D721Med (cell line): Measurements from ENCODE around the gene PARL.

Experiments
- DNase-seq: peaks from one replicate; pipeline ENCODE4 v3.0.0; 2011; ENCODE audit warnings: low spot score; ENCODE audit not compliant: insufficient read length
- FAIRE-seq: peaks from 2 replicates; lab custom pipeline; 2011; peaks lifted over from hg19 to GRCh38; lab: Jason Lieb, UNC
- TF ChIP-seq, protein P1 (sequence below): IDR thresholded peaks from 2 replicates; pipeline ENCODE4 v1.5.1; 2012; ENCODE audit warnings: mild to moderate bottlenecking, control low read depth; ENCODE audit not compliant: insufficient read depth; ENCODE audit errors: missing control alignments

PARL gene

DNA sequence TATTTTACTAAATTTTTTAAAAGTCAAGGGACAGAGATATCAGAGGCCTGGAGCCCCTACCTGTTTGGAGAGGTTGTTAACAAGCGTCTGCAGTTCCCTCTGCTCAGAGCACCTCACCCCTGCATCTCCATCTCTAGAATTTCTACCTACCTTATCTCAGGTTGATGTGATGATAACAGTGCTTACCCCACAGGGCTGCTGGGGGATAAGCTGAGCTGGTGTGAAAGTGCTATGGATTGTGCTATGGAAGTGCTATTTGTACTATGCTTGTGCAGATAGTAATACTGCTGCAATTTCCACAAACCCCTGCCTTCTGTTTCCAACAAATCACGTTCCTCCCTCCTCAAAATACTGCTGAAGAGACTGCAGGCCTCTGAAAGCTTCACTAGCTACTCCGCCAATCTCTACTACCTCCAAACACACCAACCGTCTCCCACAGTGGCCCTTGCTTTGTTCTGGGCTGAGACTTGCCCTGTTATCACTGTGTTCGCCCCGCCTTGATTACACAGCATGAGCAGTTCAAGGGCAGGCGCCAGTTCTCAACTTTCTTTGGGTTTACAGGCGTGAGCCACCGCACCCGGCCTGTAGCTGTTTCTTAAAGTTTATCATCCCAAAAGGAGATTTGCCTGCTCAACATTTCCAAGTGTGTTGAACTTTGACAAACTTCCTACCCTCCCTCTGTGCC, 28.4 kb upstream of the PARL start:
- TF ChIP-seq, protein P1, sequence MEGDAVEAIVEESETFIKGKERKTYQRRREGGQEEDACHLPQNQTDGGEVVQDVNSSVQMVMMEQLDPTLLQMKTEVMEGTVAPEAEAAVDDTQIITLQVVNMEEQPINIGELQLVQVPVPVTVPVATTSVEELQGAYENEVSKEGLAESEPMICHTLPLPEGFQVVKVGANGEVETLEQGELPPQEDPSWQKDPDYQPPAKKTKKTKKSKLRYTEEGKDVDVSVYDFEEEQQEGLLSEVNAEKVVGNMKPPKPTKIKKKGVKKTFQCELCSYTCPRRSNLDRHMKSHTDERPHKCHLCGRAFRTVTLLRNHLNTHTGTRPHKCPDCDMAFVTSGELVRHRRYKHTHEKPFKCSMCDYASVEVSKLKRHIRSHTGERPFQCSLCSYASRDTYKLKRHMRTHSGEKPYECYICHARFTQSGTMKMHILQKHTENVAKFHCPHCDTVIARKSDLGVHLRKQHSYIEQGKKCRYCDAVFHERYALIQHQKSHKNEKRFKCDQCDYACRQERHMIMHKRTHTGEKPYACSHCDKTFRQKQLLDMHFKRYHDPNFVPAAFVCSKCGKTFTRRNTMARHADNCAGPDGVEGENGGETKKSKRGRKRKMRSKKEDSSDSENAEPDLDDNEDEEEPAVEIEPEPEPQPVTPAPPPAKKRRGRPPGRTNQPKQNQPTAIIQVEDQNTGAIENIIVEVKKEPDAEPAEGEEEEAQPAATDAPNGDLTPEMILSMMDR, result no peak
- DNase-seq (no peak), FAIRE-seq (no peak)

DNA sequence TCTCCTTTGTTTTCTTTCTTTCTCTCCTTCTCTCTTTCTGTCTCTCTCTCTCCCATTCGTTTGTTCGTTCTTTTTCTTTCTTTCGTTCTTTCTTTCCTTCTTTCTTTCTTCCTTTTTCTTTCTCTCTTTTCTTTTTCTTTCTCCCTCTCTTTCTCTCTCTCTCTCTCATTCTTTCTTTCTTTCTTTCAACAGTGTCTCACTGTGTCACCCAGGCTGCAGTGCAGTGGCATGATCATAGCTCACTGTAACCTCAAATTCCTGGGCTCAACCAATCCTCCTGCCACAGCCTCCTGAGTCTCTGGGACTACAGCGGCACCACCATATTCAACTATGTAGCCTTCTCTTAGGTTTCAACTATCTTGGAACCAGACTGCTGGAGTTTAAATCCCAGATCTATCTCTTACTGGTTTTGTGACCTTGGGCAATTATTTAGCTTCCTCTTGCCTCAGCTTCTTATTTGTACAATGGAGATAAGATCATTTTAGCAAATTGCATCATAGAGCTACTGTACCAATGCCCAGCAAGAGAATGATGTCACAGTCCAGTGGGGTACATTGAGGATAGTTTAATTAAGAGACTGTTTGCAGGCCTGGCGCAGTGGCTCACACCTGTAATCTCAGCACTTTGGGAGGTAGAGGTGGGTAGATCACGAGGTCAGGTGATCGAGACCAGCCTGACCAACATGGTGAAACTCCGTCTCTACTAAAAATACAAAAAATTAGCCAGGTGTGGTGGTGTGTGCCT, 27.3 kb upstream of the PARL start:
- FAIRE-seq (no peak), DNase-seq (no peak)
- TF ChIP-seq, protein P1, result no peak

DNA sequence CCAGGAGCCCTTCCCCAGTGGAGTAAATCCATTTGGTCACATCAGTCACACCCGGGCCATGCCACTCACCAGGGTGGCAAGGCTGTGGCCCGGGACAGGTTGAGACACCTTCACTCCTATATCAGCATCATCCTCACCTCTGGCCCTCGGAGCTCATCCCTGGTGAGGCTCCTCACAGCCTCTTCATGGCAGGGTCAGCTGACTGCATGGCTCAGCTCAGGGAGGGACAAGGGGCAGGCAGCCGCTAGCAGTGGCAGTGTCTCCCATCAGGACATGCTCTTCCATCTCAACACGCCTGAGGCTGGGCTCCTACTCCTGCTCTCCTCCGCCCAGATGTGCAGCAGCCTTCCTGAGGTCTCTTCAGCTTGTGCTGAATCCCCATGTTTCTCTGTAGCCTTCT, 26.4 kb upstream of the PARL start:
- TF ChIP-seq, protein P1, result no peak
- no peak for FAIRE-seq
- DNase-seq, result no peak

DNA sequence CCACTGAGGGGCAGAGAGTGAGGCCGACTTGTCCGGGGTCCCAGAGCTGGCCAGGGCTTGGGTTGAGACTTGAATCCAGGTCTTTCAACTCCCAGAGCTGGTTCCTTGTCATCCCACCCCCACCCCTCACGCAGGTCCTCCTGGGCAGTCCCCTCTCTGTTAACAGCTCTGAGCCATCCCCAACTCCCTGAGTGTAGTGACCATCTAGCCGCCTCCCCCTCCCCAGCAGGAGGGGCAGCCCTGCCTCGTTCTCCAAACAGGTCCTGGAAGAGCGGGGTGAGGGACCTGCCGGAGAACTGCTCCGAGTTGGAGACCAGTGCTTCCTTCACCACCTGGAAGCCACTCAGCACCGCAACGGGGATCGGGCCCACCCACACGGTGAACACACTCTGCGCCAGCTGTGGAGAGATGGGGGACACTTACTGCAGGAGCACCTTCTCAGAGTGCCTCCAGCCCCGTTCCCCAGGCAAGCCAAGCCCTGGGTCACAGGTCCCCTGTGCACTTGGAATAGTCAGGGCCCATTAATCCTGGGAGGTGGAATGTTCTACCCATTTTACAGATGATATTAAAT, 24.4 kb upstream of the PARL start:
- no peak for DNase-seq
- no peak for FAIRE-seq
- TF ChIP-seq, protein P1, result no peak

DNA sequence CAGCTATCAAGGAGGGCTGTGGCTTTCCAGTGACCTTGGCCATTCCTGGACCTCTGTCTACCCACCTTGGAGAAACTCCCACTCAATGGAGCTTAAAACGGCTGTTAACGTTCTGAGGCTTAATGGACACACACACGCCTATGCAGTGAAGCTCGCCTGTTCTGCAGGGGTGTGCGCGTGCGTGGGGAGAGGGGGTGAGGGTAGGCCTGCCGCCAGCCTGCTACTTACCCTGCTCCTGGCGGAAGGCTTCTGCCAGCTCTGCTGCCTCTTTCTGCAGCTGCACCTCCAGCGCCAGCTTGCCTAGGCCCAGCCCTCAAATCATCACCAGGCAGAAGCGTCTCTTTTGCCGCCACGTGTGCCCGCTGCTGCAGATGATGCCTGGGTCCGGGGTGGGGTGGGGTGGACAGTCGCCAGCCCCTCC, 23.2 kb upstream of the PARL start:
- FAIRE-seq (no peak), DNase-seq (no peak)
- TF ChIP-seq, protein P1, result no peak

DNA sequence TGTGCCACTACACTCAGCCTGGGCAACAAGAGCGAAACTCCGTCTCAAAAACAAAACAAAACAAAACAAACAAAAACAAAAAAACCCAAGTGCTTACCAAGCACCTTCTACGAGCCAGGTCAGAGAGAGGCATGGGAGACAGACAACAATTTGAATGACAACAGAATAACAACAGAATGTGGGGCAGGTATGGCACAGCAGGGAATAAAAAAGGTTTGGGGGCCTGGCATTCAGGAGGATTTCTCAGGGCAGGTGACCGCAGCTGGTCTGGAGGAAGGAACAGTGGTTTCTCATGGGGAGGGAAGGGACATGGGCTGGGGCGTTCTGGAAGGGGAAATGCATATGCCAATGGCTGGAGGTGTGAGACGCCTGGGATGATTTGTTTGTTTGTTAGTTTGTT, 22.5 kb upstream of the PARL start:
- DNase-seq (no peak), FAIRE-seq (no peak)
- TF ChIP-seq, protein P1, result no peak
